ENCODE results near the gene BTN2A1.
A peak's percentile ranks its signal among the peaks of the same experiment; 100 is the strongest.
"Not testable (repeated sequence)": the region's sequence is repeated elsewhere in the genome, so short reads cannot be mapped to it uniquely, and the experiment has no call there.

The BTN2A1 gene

GRCh38 chr6:26431258-26432172 is 26.2 kb upstream of the BTN2A1 start:
- DNase-seq (ENCODE audit: insufficient read length, low spot score) (no peak), FAIRE-seq (no peak)

GRCh38 chr6:26432627-26433201 is 25.0 kb upstream of the BTN2A1 start:
- FAIRE-seq (no peak), DNase-seq (ENCODE audit: insufficient read length, low spot score) (no peak)

GRCh38 chr6:26433680-26434079 is 24.1 kb upstream of the BTN2A1 start:
- DNase-seq (ENCODE audit: insufficient read length, low spot score); FAIRE-seq: not testable (repeated sequence)

- DNase-seq (ENCODE audit: insufficient read length, low spot score) (no peak), FAIRE-seq (no peak)
These were observed 21.7 kb upstream of the BTN2A1 start for GRCh38 chr6:26436018-26436417.

- no peak for FAIRE-seq
- no peak for DNase-seq (ENCODE audit: insufficient read length, low spot score)
These were observed 20.2 kb upstream of the BTN2A1 start for GRCh38 chr6:26437550-26437949.

GRCh38 chr6:26438000-26438399 is 19.8 kb upstream of the BTN2A1 start:
- DNase-seq (ENCODE audit: insufficient read length, low spot score) (no peak), FAIRE-seq (no peak)

GRCh38 chr6:26439151-26440125 is 18.3 kb upstream of the BTN2A1 start:
- FAIRE-seq: peak; percentile 71
- no peak for DNase-seq (ENCODE audit: insufficient read length, low spot score)

- DNase-seq (ENCODE audit: insufficient read length, low spot score): no peak
- peak; percentile 44 for FAIRE-seq
These were observed 16.8 kb upstream of the BTN2A1 start for GRCh38 chr6:26440977-26441358.

- DNase-seq (ENCODE audit: insufficient read length, low spot score): no peak
- FAIRE-seq: peak; percentile 26
These were observed 15.8 kb upstream of the BTN2A1 start for GRCh38 chr6:26441977-26442376.

- DNase-seq (ENCODE audit: insufficient read length, low spot score) (no peak), FAIRE-seq (peak; percentile 91)
These were observed 11.7 kb upstream of the BTN2A1 start for GRCh38 chr6:26445934-26446667.

- DNase-seq (ENCODE audit: insufficient read length, low spot score) (no peak), FAIRE-seq (no peak)
These were observed 10.5 kb upstream of the BTN2A1 start for GRCh38 chr6:26447257-26447656.

GRCh38 chr6:26450240-26450639 is 7.5 kb upstream of the BTN2A1 start:
- FAIRE-seq (no peak), DNase-seq (ENCODE audit: insufficient read length, low spot score) (no peak)

- FAIRE-seq (no peak), DNase-seq (ENCODE audit: insufficient read length, low spot score) (no peak)
These were observed 5.0 kb upstream of the BTN2A1 start for GRCh38 chr6:26452631-26453235.

- FAIRE-seq (no peak), DNase-seq (ENCODE audit: insufficient read length, low spot score) (no peak)
These were observed 3.1 kb upstream of the BTN2A1 start for GRCh38 chr6:26454631-26455030.

- FAIRE-seq: no peak
These were observed 2.3 kb upstream of the BTN2A1 start for GRCh38 chr6:26455357-26455970.

GRCh38 chr6:26457264-26457805 is 420 bp upstream of the BTN2A1 start:
- FAIRE-seq (no peak), DNase-seq (ENCODE audit: insufficient read length, low spot score) (no peak)

More at GRCh38 chr6:26455357-26455970, 2.3 kb upstream of the BTN2A1 start:
- DNase-seq (ENCODE audit: insufficient read length, low spot score): no peak

GRCh38 chr6:26459023-26459810 is 1.5 kb downstream of the BTN2A1 start:
- DNase-seq (ENCODE audit: insufficient read length, low spot score) (no peak), FAIRE-seq (no peak)

- not testable (repeated sequence) for DNase-seq (ENCODE audit: insufficient read length, low spot score); FAIRE-seq
These were observed 3.6 kb downstream of the BTN2A1 start for GRCh38 chr6:26461353-26461752.
